Spleen (tissue), 11 donors: ENCODE measurements around the gene C1orf53. TPM values are rescaled to one million over a fixed set of nuclear protein-coding genes. Genes with fewer than 3 reads are reported as not detected.
"Not testable (repeated sequence)": the region's sequence is repeated elsewhere in the genome, so short reads cannot be mapped to it uniquely, and the experiment has no call there.

Experiments
- DNase-seq: peaks from one replicate; pipeline ENCODE4 v3.0.0-alpha.2; 2020
- H3K27ac ChIP-seq, 8 donors: fragments of 200-600 bp; sonication (generic) in 7 of 8; 1 replicate in 4 of 8; 2 replicates in 4 of 8; pipeline versions ENCODE4 v1.5.0 to v1.8.0; 2016 to 2021; ENCODE audit warnings: inconsistent platforms in 4 of 8, mild to moderate bottlenecking in 4 of 8, moderate library complexity in 1 of 8
- H3K27me3 ChIP-seq, 7 donors: fragments of 200-600 bp; sonication (generic) in 6 of 7; replicated peaks in 1 of 7; 1 replicate in 4 of 7; 2 replicates in 3 of 7; pipeline versions ENCODE4 v1.5.0 to v1.8.0; 2016 to 2021; ENCODE audit warnings: inconsistent platforms in 3 of 7, mild to moderate bottlenecking in 1 of 7
- H3K36me3 ChIP-seq, 6 donors: fragments of 200-600 bp; sonication (generic) in 5 of 6; 1 replicate in 4 of 6; 2 replicates in 2 of 6; pipeline versions ENCODE4 v1.5.0 to v1.8.0; 2016 to 2021; ENCODE audit warnings: inconsistent platforms in 2 of 6
- H3K4me1 ChIP-seq, 6 donors: fragments of 200-600 bp; sonication (generic) in 5 of 6; 1 replicate in 3 of 6; 2 replicates in 3 of 6; pipeline versions ENCODE4 v1.5.0 to v1.8.0; 2016 to 2021; ENCODE audit warnings: inconsistent platforms in 3 of 6
- H3K4me3 ChIP-seq, 8 donors: fragments of 200-600 bp; sonication (generic) in 7 of 8; 1 replicate in 4 of 8; 2 replicates in 4 of 8; pipeline versions ENCODE4 v1.5.0 to v1.8.0; 2016 to 2021; ENCODE audit warnings: inconsistent platforms in 4 of 8, mild to moderate bottlenecking in 4 of 8, moderate library complexity in 2 of 8
- H3K9me3 ChIP-seq, 8 donors: fragments of 200-600 bp; sonication (generic) in 7 of 8; 1 replicate in 4 of 8; 2 replicates in 4 of 8; pipeline versions ENCODE4 v1.5.0 to v1.8.0; 2016 to 2021; ENCODE audit warnings: inconsistent platforms in 4 of 8
- CTCF ChIP-seq, 11 experiments: fragments of 200-600 bp in 7 of 11; fragments of 450-650 bp in 4 of 11; sonication (generic) in 4 of 11; IDR thresholded peaks in 8 of 11; conservative IDR thresholded peaks in 3 of 11; 1 replicate in 7 of 11; 2 replicates in 4 of 11; pipeline versions ENCODE4 v1.4.0 to v1.8.0; 2016 to 2021; ENCODE audit warnings: antibody characterized with exemption in 11 of 11, inconsistent platforms in 4 of 11, mild to moderate bottlenecking in 1 of 11
- POLR2A ChIP-seq, 3 donors: fragments of 450-650 bp; IDR thresholded peaks; one replicate each; pipeline ENCODE4 v1.5.1; 2017; ENCODE audit warnings: antibody characterized with exemption in 3 of 3, mild to moderate bottlenecking in 1 of 3
- POLR2AphosphoS5 ChIP-seq, 3 donors: sonication (generic); formaldehyde crosslinking; IDR thresholded peaks; one replicate each; pipeline ENCODE4 v1.5.1; 2017; ENCODE audit warnings: antibody characterized with exemption in 3 of 3
- WGBS, 5 donors: extraction: QIAGEN DNeasy Blood & Tissue Kit in 3 of 5; methylation state at CpG; one replicate each; pipeline versions ENCODE4 v1.1.5 to v1.1.7; 2013 to 2018; 5-methylcytosine and 5-hydroxymethylcytosine counted together
- intact Hi-C: fragments of 100-400 bp; cut with DNase I; formaldehyde crosslinking; loops from one replicate; pipeline ENCODE4 v1.15.0; 2023; ENCODE audit warnings: low total_unique reads
- polyA plus RNA-seq, 3 donors: library from polyadenylated mRNA; stranded (reverse); fragments of 200-250 nt; gene quantifications; one replicate each; pipeline ENCODE4 v1.2.1, GENCODE V29; 2013
- total RNA-seq, 7 donors: library from RNA; depleted of rRNA in 3 of 7; stranded (reverse); fragments of >200 nt in 3 of 7; fragmentation: NEBNext Ultra II Directional in 4 of 7; extraction: Animal tissue kit (Norgen Biotek cat#: 25700) in 4 of 7; gene quantifications; one replicate each; pipeline versions ENCODE4 v1.1.0 to v1.2.1, GENCODE V29; 2016 to 2021
- donor health status: healthy with polysubstance abuse.
- donor health status: DM: no; HTN: no; CAD: no; lungs with moderate emphysema.
- donor health status: DM: no; HTN: no; CAD: no.
- donor health status: Bipolar disorder and iron deficiency.
- donor health status: healthy.
- donor health status: DM: no; HTN: no; CAD: no.
- donor health status: DM: yes; HTN: yes; CAD: no.

Gene C1orf53
- total and polyA plus RNA-seq, 10 donors = 0.50 to 8.6 (median 3.0) TPM; not detected in 2

- H3K36me3 ChIP-seq = no peaks in the 10 kb centered on the region
- intact Hi-C loops = loop anchor here (5.0 to 10.0 kb wide), 2 partner anchors 252 to 344 kb away; no protein-coding TSS in a partner anchor
- H3K27me3 ChIP-seq = no peaks in the 10 kb centered on the region
- no peak overlapping the region for H3K4me3 ChIP-seq
- no peak for DNase-seq
- TF ChIP-seq POLR2AphosphoS5 (IDR thresholded peaks at IDR 0.05) (no peak), CTCF (IDR thresholded peaks at IDR 0.05 in 8 of 11, conservative IDR thresholded peaks at IDR 0.05 in 3 of 11) (peak in 8 of 11 experiments; percentile 32 to 69 (median 55))
- no peak overlapping the region for H3K27ac ChIP-seq
- no peaks in the 10 kb centered on the region for H3K4me1 ChIP-seq
- H3K9me3 ChIP-seq = no peaks in the 10 kb centered on the region
- WGBS, 5 donors = 9 to 13% (median 12%) methylated on average over 7 of the region's 7 CpGs
Measured at GRCh38 chr1:197868751-197869489, 33.5 kb upstream of the C1orf53 start.

GRCh38 chr1:197869490-197870077 is 32.8 kb upstream of the C1orf53 start:
- Histone ChIP-seq H3K9me3 (no peaks in the 10 kb centered on the region), H3K36me3 (no peaks in the 10 kb centered on the region), H3K4me1 (no peaks in the 10 kb centered on the region), H3K4me3 (no peak overlapping the region), H3K27me3 (no peaks in the 10 kb centered on the region), H3K27ac (no peak overlapping the region)
- intact Hi-C loops = loop anchor here (5.0 to 10.0 kb wide), 2 partner anchors 252 to 345 kb away; no protein-coding TSS in a partner anchor
- TF ChIP-seq POLR2A (IDR thresholded peaks at IDR 0.05) (no peak), POLR2AphosphoS5 (IDR thresholded peaks at IDR 0.05) (no peak), CTCF (IDR thresholded peaks at IDR 0.05 in 8 of 11, conservative IDR thresholded peaks at IDR 0.05 in 3 of 11) (no peak)
- DNase-seq = no peak
- 60 to 83% (median 71%) methylated on average over 2 of the region's 2 CpGs for WGBS, 5 donors

GRCh38 chr1:197876894-197877293 is 25.5 kb upstream of the C1orf53 start:
- no peaks in the 10 kb centered on the region for H3K36me3 ChIP-seq
- no peak overlapping the region for H3K4me3 ChIP-seq
- peaks cover 0 to 28% (median 24%) of the 10 kb centered on the region in 8 donors for H3K9me3 ChIP-seq
- no peaks in the 10 kb centered on the region for H3K27me3 ChIP-seq
- intact Hi-C loops = no loop called here
- no peak for TF ChIP-seq POLR2AphosphoS5 (IDR thresholded peaks at IDR 0.05)
- no peak for TF ChIP-seq POLR2A (IDR thresholded peaks at IDR 0.05)
- TF ChIP-seq CTCF (IDR thresholded peaks at IDR 0.05 in 8 of 11, conservative IDR thresholded peaks at IDR 0.05 in 3 of 11) = no peak
- no peak overlapping the region for H3K27ac ChIP-seq
- no peak for DNase-seq
- H3K4me1 ChIP-seq = no peaks in the 10 kb centered on the region

GRCh38 chr1:197880385-197880784 is 22.0 kb upstream of the C1orf53 start:
- Histone ChIP-seq H3K9me3 (peaks cover 0 to 28% (median 24%) of the 10 kb centered on the region in 8 donors), H3K27me3 (peaks cover 0 to 11% (median 0%) of the 10 kb centered on the region in 7 donors)
- H3K36me3 ChIP-seq, H3K4me3 ChIP-seq, DNase-seq, H3K4me1 ChIP-seq, H3K27ac ChIP-seq, intact Hi-C loops: not testable (repeated sequence)
- WGBS, 5 donors = 52 to 66% (median 60%) methylated on average over 4 of the region's 4 CpGs

GRCh38 chr1:197882241-197882640 is 20.2 kb upstream of the C1orf53 start:
- intact Hi-C loops, DNase-seq, H3K9me3 ChIP-seq, H3K36me3 ChIP-seq, H3K4me1 ChIP-seq, H3K27ac ChIP-seq, H3K4me3 ChIP-seq: not testable (repeated sequence)
- H3K27me3 ChIP-seq = peaks cover 0 to 11% (median 0%) of the 10 kb centered on the region in 7 donors
- WGBS, 5 donors = 88 to 97% (median 92%) methylated on average over 2 of the region's 2 CpGs
